IPS-20b (cell line): ENCODE measurements around the gene UBALD2.
"Not testable (repeated sequence)": the region's sequence is repeated elsewhere in the genome, so short reads cannot be mapped to it uniquely, and the experiment has no call there.

Experiments
- H3K27ac ChIP-seq: one replicate; pipeline ENCODE4 v1.5.1; 2013; ENCODE audit warnings: low read length
- H3K27me3 ChIP-seq: 2 replicates; pipeline ENCODE4 v1.6.1; 2013; ENCODE audit warnings: mild to moderate bottlenecking, low read length, inconsistent platforms; ENCODE audit not compliant: insufficient read depth
- H3K36me3 ChIP-seq: 2 replicates; pipeline ENCODE4 v1.6.1; 2013; ENCODE audit warnings: low read depth, mild to moderate bottlenecking, inconsistent platforms, low read length, moderate library complexity; ENCODE audit not compliant: insufficient read depth
- H3K4me1 ChIP-seq: 2 replicates; pipeline ENCODE4 v1.6.1; 2013; ENCODE audit warnings: mild to moderate bottlenecking, control low read depth, inconsistent platforms, low read length, moderate library complexity; ENCODE audit not compliant: insufficient read depth
- H3K4me3 ChIP-seq: 2 replicates; pipeline ENCODE4 v1.5.1; 2013; ENCODE audit warnings: mild to moderate bottlenecking, low read length, inconsistent platforms
- H3K9ac ChIP-seq: 2 replicates; pipeline ENCODE4 v1.6.1; 2013; ENCODE audit warnings: low read depth, mild to moderate bottlenecking, inconsistent platforms, low read length, moderate library complexity
- H3K9me3 ChIP-seq: 2 replicates; pipeline ENCODE4 v1.6.1; 2013; ENCODE audit warnings: mild to moderate bottlenecking, low read depth, low read length, inconsistent platforms; ENCODE audit not compliant: insufficient read depth

Gene UBALD2

GRCh38 chr17:76237859-76238313 is 27.3 kb upstream of the UBALD2 start:
- Histone ChIP-seq H3K36me3 (no peaks in the 10 kb centered on the region), H3K4me3 (no peak overlapping the region), H3K27ac (no peak overlapping the region), H3K27me3 (peaks cover 57% of the 10 kb centered on the region), H3K9ac (no peak overlapping the region), H3K9me3 (no peaks in the 10 kb centered on the region), H3K4me1 (peaks cover 3% of the 10 kb centered on the region; the same call in 1 of the 2 replicates)

GRCh38 chr17:76238847-76239537 is 26.2 kb upstream of the UBALD2 start:
- H3K9me3 ChIP-seq = no peaks in the 10 kb centered on the region
- no peak overlapping the region for H3K4me3 ChIP-seq
- H3K9ac ChIP-seq = no peak overlapping the region
- peaks cover 68% of the 10 kb centered on the region for H3K27me3 ChIP-seq
- no peaks in the 10 kb centered on the region for H3K36me3 ChIP-seq
- H3K27ac ChIP-seq = no peak overlapping the region
- H3K4me1 ChIP-seq = peaks cover 3% of the 10 kb centered on the region; the same call in 1 of the 2 replicates

GRCh38 chr17:76239538-76240274 is 25.4 kb upstream of the UBALD2 start:
- H3K36me3 ChIP-seq = no peaks in the 10 kb centered on the region
- peaks cover 3% of the 10 kb centered on the region; the same call in 1 of the 2 replicates for H3K4me1 ChIP-seq
- no peak overlapping the region for H3K27ac ChIP-seq
- no peaks in the 10 kb centered on the region for H3K9me3 ChIP-seq
- H3K4me3 ChIP-seq = peak overlapping the region; percentile 53; the same call in 1 of the 2 replicates
- H3K27me3 ChIP-seq = peaks cover 70% of the 10 kb centered on the region
- no peak overlapping the region for H3K9ac ChIP-seq

- Histone ChIP-seq H3K27ac (no peak within 1 kb of the TSS), H3K9me3 (no peaks in the 10 kb centered on the region), H3K9ac (peak within 1 kb of the TSS; percentile 72; the same call in 1 of the 2 replicates), H3K4me1 (peaks cover 3% of the 10 kb centered on the region; the same call in 1 of the 2 replicates), H3K36me3 (no peaks in the 10 kb centered on the region), H3K4me3 (peak within 1 kb of the TSS; percentile 69), H3K27me3 (peaks cover 70% of the 10 kb centered on the region)
These were observed 24.5 kb upstream of the UBALD2 start, which contains the start of gene RNF157 for GRCh38 chr17:76240461-76241203. Gene RNF157 (minus strand): TSS chr17:76240493. CDS start chr17:76240240, 253 bp downstream.

- peak overlapping the region; percentile 69 for H3K4me3 ChIP-seq
- no peaks in the 10 kb centered on the region for H3K9me3 ChIP-seq
- H3K4me1 ChIP-seq = peaks cover 3% of the 10 kb centered on the region; the same call in 1 of the 2 replicates
- H3K27me3 ChIP-seq = peaks cover 70% of the 10 kb centered on the region
- H3K9ac ChIP-seq = peak overlapping the region; percentile 72; the same call in 1 of the 2 replicates
- no peaks in the 10 kb centered on the region for H3K36me3 ChIP-seq
- no peak overlapping the region for H3K27ac ChIP-seq
These were observed 24.0 kb upstream of the UBALD2 start for GRCh38 chr17:76241204-76241538.

- H3K9me3 ChIP-seq = no peaks in the 10 kb centered on the region
- H3K27me3 ChIP-seq = peaks cover 69% of the 10 kb centered on the region
- peaks cover 3% of the 10 kb centered on the region; the same call in 1 of the 2 replicates for H3K4me1 ChIP-seq
- no peak overlapping the region for H3K27ac ChIP-seq
- peak overlapping the region; percentile 72; the same call in 1 of the 2 replicates for H3K9ac ChIP-seq
- H3K4me3 ChIP-seq = no peak overlapping the region
- H3K36me3 ChIP-seq = no peaks in the 10 kb centered on the region
These were observed 23.4 kb upstream of the UBALD2 start for GRCh38 chr17:76241691-76242255.

- no peaks in the 10 kb centered on the region for H3K36me3 ChIP-seq
- H3K4me1 ChIP-seq = peaks cover 3% of the 10 kb centered on the region; the same call in 1 of the 2 replicates
- H3K27ac ChIP-seq = no peak overlapping the region
These were observed 21.1 kb upstream of the UBALD2 start for GRCh38 chr17:76243826-76244679.

GRCh38 chr17:76244721-76245120 is 20.4 kb upstream of the UBALD2 start:
- H3K27me3 ChIP-seq = peaks cover 39% of the 10 kb centered on the region
- not testable (repeated sequence) for H3K4me3 ChIP-seq, H3K9me3 ChIP-seq, H3K27ac ChIP-seq, H3K4me1 ChIP-seq, H3K9ac ChIP-seq, H3K36me3 ChIP-seq

More at GRCh38 chr17:76243826-76244679, 21.1 kb upstream of the UBALD2 start:
- H3K9ac ChIP-seq = no peak overlapping the region
- peaks cover 46% of the 10 kb centered on the region for H3K27me3 ChIP-seq
- no peaks in the 10 kb centered on the region for H3K9me3 ChIP-seq
- H3K4me3 ChIP-seq = no peak overlapping the region

- H3K9ac ChIP-seq = no peak overlapping the region
- no peaks in the 10 kb centered on the region for H3K9me3 ChIP-seq
- no peaks in the 10 kb centered on the region for H3K36me3 ChIP-seq
- H3K4me1 ChIP-seq = peaks cover under 1% of the 10 kb centered on the region; the same call in 1 of the 2 replicates
- H3K4me3 ChIP-seq = no peak overlapping the region
- H3K27me3 ChIP-seq = peaks cover 28% of the 10 kb centered on the region
- no peak overlapping the region for H3K27ac ChIP-seq
These were observed 18.8 kb upstream of the UBALD2 start for GRCh38 chr17:76246080-76247066.

GRCh38 chr17:76247304-76247703 is 17.8 kb upstream of the UBALD2 start:
- no peaks in the 10 kb centered on the region for H3K4me1 ChIP-seq
- H3K27ac ChIP-seq = no peak overlapping the region
- H3K27me3 ChIP-seq = peaks cover 19% of the 10 kb centered on the region
- H3K9ac ChIP-seq = no peak overlapping the region
- no peak overlapping the region for H3K4me3 ChIP-seq
- H3K9me3 ChIP-seq = no peaks in the 10 kb centered on the region
- H3K36me3 ChIP-seq = no peaks in the 10 kb centered on the region
